Diencephalon (tissue), 1 donor: ENCODE results near the gene CASP8AP2. TPM values are rescaled to one million over a fixed set of nuclear protein-coding genes. Genes with fewer than 3 reads are reported as not detected.

Experiments
- small RNA-seq: library from RNA; depleted of rRNA; stranded (forward); fragments of <200 nt; gene quantifications from one replicate; pipeline ENCODE3, GENCODE V24; 2014
- total RNA-seq: library from RNA; depleted of rRNA; stranded (reverse); fragments of >200 nt; gene quantifications from one replicate; pipeline ENCODE4 v1.2.3, GENCODE V29; 2014

CASP8AP2 gene
- 39.9 TPM for total RNA-seq

GRCh38 chr6:89829472-89830169 lies at the start of gene CASP8AP2:
Gene CASP8AP2 (plus strand): TSS chr6:89829880.

GRCh38 chr6:89819336-89820130 lies 10.1 kb upstream of the CASP8AP2 start, which contains the start of gene MDN1:
Gene MDN1 (minus strand): TSS chr6:89819794. CDS start chr6:89819607, 187 bp downstream.

GRCh38 chr6:89894169-89894568 lies 64.5 kb downstream of the CASP8AP2 start, which contains the start of gene GJA10:
Gene GJA10 (plus strand): TSS chr6:89894469. CDS start chr6:89894469, 0 bp downstream.

Small RNA genes lying within 50 kb of the gene (small RNA-seq; reads per million reads assigned to genes)
- gene DNAJC19P6, result not detected
- gene RF00019, result not detected

Other genes starting within 250 kb of the CASP8AP2 start
- 32.3 TPM for gene LYRM2, start 191.1 kb upstream of the CASP8AP2 start, total RNA-seq
- gene MDN1, start 10.1 kb upstream of the CASP8AP2 start, total RNA-seq, result 30.2 TPM
- not detected for gene GJA10, start 64.6 kb downstream of the CASP8AP2 start, total RNA-seq